Loucy (cell line): ENCODE data around the gene DPH6.

ENCODE experiments used
- H2AFZ ChIP-seq: fragments of 200-600 bp; sonication (generic); 2 replicates; pipeline ENCODE4 v1.6.0; 2016; ENCODE audit warnings: antibody characterized with exemption, mild to moderate bottlenecking, low read length, moderate library complexity
- H3F3A ChIP-seq: fragments of 200-600 bp; 2 replicates; pipeline ENCODE4 v1.6.0; 2016; ENCODE audit warnings: antibody characterized with exemption, low read depth, mild to moderate bottlenecking
- H3K27me3 ChIP-seq: fragments of 200-600 bp; sonication (generic); 2 replicates; pipeline ENCODE4 v1.6.1; 2014; ENCODE audit warnings: low read length, mild to moderate bottlenecking; ENCODE audit not compliant: insufficient read depth, poor library complexity, severe bottlenecking
- H3K36me3 ChIP-seq: fragments of 200-600 bp; sonication (generic); 2 replicates; pipeline ENCODE4 v1.6.1; 2016; ENCODE audit warnings: low read length; ENCODE audit not compliant: insufficient read depth
- H3K4me1 ChIP-seq: fragments of 200-600 bp; sonication (generic); 2 replicates; pipeline ENCODE4 v1.5.1; 2014; ENCODE audit warnings: low read length, mild to moderate bottlenecking; ENCODE audit not compliant: insufficient read depth, poor library complexity, severe bottlenecking
- H3K4me2 ChIP-seq: fragments of 200-600 bp; sonication (generic); 2 replicates; pipeline ENCODE4 v1.6.0; 2014; ENCODE audit warnings: antibody characterized with exemption, low read length, low read depth, mild to moderate bottlenecking; ENCODE audit not compliant: poor library complexity, severe bottlenecking
- H3K4me3 ChIP-seq: fragments of 200-600 bp; sonication (generic); 2 replicates; pipeline ENCODE4 v1.5.1; 2014; ENCODE audit warnings: low read length, mild to moderate bottlenecking, mixed read lengths; ENCODE audit not compliant: poor library complexity, severe bottlenecking
- H3K79me2 ChIP-seq: fragments of 200-600 bp; sonication (generic); 2 replicates; pipeline ENCODE4 v1.6.1; 2014; ENCODE audit warnings: low read length; ENCODE audit not compliant: insufficient read depth
- H3K9ac ChIP-seq: fragments of 200-600 bp; sonication (generic); 2 replicates; pipeline ENCODE4 v1.6.0; 2014; ENCODE audit warnings: mild to moderate bottlenecking, low read depth, low read length, moderate library complexity; ENCODE audit not compliant: poor library complexity, severe bottlenecking
- H3K9me2 ChIP-seq: fragments of 200-600 bp; sonication (generic); replicated peaks from 2 replicates; pipeline ENCODE4 v1.6.1; 2016; ENCODE audit warnings: low read depth, low read length, mixed read lengths
- H3K9me3 ChIP-seq: fragments of 200-600 bp; sonication (generic); 2 replicates; pipeline ENCODE4 v1.6.1; 2014; ENCODE audit warnings: mild to moderate bottlenecking, antibody characterized with exemption, low read length, low read depth; ENCODE audit not compliant: insufficient read depth
- H4K20me1 ChIP-seq: fragments of 200-600 bp; sonication (generic); 2 replicates; pipeline ENCODE4 v1.6.0; 2014; ENCODE audit warnings: antibody characterized with exemption, low read length, mild to moderate bottlenecking; ENCODE audit not compliant: insufficient read depth, poor library complexity, severe bottlenecking
- CTCF ChIP-seq: fragments of 200-600 bp; sonication (generic); conservative IDR thresholded peaks from 2 replicates; pipeline ENCODE4 v1.5.1; 2014; ENCODE audit warnings: mild to moderate bottlenecking, antibody characterized with exemption, low read length
- EZH2phosphoT487 ChIP-seq: fragments of 200-600 bp; IDR thresholded peaks from 2 replicates; pipeline ENCODE4 v1.6.1; 2018; ENCODE audit warnings: antibody characterized with exemption, mild to moderate bottlenecking, moderate library complexity, borderline replicate concordance

The DPH6 gene

GRCh38 chr15:35491173-35491572 is 54.8 kb downstream of the DPH6 start:
- Histone ChIP-seq H4K20me1 (no peaks in the 10 kb centered on the region), H3K79me2 (no peaks in the 10 kb centered on the region), H3K4me3 (no peak overlapping the region), H3K27me3 (no peaks in the 10 kb centered on the region), H3K36me3 (no peaks in the 10 kb centered on the region), H3K4me2 (no peak overlapping the region), H3K9ac (no peak overlapping the region), H3K9me2 (no peaks in the 10 kb centered on the region), H2AFZ (no peak overlapping the region), H3K9me3 (peaks cover 12% of the 10 kb centered on the region; the same call in 1 of the 2 replicates), H3F3A (no peaks in the 10 kb centered on the region), H3K4me1 (no peaks in the 10 kb centered on the region)
- TF ChIP-seq CTCF = no peak
- no peak for TF ChIP-seq EZH2phosphoT487

- no peaks in the 10 kb centered on the region for H3K79me2 ChIP-seq
- no peaks in the 10 kb centered on the region for H3F3A ChIP-seq
- TF ChIP-seq EZH2phosphoT487 (no peak), CTCF (no peak)
- peaks cover 14% of the 10 kb centered on the region; the same call in 1 of the 2 replicates for H3K9me3 ChIP-seq
- no peaks in the 10 kb centered on the region for H3K27me3 ChIP-seq
- no peak overlapping the region for H2AFZ ChIP-seq
- no peaks in the 10 kb centered on the region for H3K9me2 ChIP-seq
- no peaks in the 10 kb centered on the region for H3K4me1 ChIP-seq
- H3K36me3 ChIP-seq = no peaks in the 10 kb centered on the region
- no peak overlapping the region for H3K4me3 ChIP-seq
- H3K9ac ChIP-seq = no peak overlapping the region
- no peak overlapping the region for H3K4me2 ChIP-seq
- H4K20me1 ChIP-seq = no peaks in the 10 kb centered on the region
These were observed 55.5 kb downstream of the DPH6 start for GRCh38 chr15:35490511-35490910.

GRCh38 chr15:35487417-35487816 is 58.5 kb downstream of the DPH6 start:
- Histone ChIP-seq H2AFZ (no peak overlapping the region), H3K4me2 (no peak overlapping the region), H3K9me3 (peaks cover 14% of the 10 kb centered on the region; the same call in 1 of the 2 replicates), H3K79me2 (no peaks in the 10 kb centered on the region), H3K4me1 (peaks cover under 1% of the 10 kb centered on the region), H3K4me3 (no peak overlapping the region), H3K36me3 (no peaks in the 10 kb centered on the region), H4K20me1 (no peaks in the 10 kb centered on the region), H3F3A (no peaks in the 10 kb centered on the region), H3K9me2 (no peaks in the 10 kb centered on the region), H3K27me3 (no peaks in the 10 kb centered on the region), H3K9ac (no peak overlapping the region)
- no peak for TF ChIP-seq EZH2phosphoT487
- no peak for TF ChIP-seq CTCF
